GM12891 (cell line): ENCODE measurements around the gene KMO.

Experiments used
- POLR2A ChIP-seq: IDR thresholded peaks from 2 replicates; pipeline ENCODE4 v1.6.1; 2011; ENCODE audit warnings: low read depth, low read length, control low read depth
- POLR2AphosphoS5 ChIP-seq: IDR thresholded peaks from 2 replicates; pipeline ENCODE4 v1.6.1; 2011; ENCODE audit warnings: low read depth, low read length, control low read depth

- TF ChIP-seq POLR2AphosphoS5 (no peak), POLR2A (no peak)
Observed at GRCh38 chr1:241586905-241587512, 54.8 kb downstream of the KMO start.
